NCI-H128 (cell line): ENCODE measurements around the gene SPACA7.
A peak's percentile ranks its signal among the peaks of the same experiment; 100 is the strongest.

ENCODE experiments used
- DNase-seq: peaks from one replicate; lab custom pipeline; 2025; ENCODE audit not compliant: unreplicated experiment; lab: John Stamatoyannopoulos, UW

Gene SPACA7, protein sequence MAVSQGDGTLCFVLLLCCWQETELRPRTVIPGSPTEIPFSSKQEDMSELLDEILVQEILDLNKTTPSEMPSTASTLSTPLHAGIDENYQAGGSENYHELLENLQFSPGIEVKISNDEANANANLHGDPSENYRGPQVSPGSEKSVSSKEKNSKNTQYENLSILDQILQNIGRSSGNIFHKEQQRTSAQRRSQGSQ

DNA sequence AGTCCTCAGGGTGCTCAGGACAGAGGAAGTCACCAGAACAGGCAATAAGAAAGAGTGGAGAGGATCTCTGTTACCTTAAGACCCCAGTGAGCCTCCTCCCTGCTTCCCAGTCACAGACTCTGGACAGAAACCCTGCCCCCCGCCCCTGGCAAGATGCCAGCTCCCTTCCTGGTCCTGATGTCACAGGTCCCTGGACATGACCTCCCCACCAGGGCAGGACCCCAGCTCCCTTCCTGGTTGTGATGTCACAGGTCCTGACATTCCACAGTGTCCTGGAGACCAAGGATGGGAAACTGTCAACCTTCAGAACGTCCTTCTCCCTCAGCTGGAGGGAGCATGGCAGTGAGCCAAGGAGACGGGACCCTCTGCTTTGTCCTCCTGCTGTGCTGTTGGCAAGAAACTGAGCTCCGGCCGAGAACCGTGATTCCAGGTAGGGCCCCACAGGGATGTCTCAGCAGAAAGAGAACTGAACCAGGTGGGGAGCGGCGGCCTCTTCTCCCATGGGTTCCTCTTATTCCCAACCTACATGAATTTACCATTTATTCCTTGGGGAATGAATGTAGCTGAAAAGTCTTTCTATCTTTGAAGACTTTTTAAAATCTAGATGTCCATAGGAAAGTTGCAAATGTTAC is at the start of gene SPACA7:
Gene SPACA7 (plus strand): TSS at position 306 of the 632 bp plus-strand sequence. CDS start 31 bp downstream, at position 337.
- DNase-seq: no peak

DNA sequence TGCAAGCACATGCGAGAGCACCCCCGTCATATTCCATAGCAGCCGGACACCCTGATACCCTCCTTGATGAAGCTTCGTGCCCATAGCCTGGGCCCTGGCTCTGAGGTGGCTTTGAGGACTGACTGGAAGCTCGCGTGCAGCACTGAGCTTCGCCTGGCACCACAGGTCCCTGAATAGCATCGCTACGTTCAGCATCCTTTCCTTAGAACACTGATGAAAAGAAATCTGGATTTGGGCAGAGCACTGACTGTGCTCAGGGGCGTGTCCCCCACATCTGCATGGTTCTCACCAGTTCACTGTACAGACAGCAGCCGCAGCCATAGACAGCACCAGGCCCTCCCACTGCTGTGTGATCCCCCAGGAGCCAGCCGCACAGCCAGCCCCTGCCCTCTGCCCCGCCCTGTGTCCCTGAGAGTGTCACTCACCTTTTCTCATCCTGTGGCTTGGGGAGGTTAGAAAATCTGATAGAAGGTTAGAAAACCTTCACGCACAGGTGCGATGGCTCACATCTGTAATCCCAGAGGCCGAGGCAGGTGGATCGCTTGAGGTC is 49.3 kb upstream of the SPACA7 start:
- DNase-seq: no peak

DNA sequence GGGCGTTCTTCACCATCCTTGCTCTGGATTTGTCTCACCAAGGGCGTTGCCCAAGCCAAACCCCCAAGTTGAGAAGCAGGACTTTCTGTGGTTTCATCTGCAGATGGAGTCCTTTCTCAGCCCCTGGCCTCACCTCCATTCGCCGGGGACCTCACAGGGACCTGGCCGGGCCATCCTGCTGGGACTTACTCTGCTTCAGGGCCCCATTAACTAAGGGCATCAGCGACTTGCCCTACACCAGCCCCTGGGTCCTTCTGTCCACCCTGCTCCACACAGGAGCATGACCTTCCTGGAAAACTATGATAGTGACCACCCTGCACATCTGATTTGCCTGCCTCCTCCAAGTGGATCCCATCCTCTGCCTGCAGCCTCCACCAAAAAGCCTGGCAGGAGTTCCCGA is 47.2 kb upstream of the SPACA7 start:
- no peak for DNase-seq

- no peak for DNase-seq
Measured at GRCh38 chr13:112329376-112329775, 46.8 kb upstream of the SPACA7 start.

DNA sequence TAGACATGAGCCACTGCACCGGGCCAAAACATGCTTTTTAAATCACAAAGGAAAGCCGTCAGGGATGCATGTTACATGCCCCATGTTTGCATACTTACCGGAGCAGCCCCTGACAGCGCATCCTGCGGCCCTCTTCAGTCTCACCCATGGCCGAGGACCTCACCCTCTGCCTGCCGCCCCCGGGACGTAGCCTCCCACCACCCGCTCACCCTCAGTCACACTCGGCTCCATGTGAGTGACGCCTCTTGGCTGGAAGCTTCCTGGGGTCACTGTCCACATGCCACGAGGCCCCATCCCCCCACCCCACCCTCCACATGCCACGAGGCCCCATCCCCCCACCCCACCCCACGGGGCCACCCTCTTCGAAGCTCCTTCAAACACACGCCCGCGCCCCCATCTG is 46.1 kb upstream of the SPACA7 start:
- DNase-seq: no peak

- no peak for DNase-seq
Measured at GRCh38 chr13:112330479-112331381, 45.4 kb upstream of the SPACA7 start.

- no peak for DNase-seq
Measured at GRCh38 chr13:112331675-112332074, 44.5 kb upstream of the SPACA7 start.

DNA sequence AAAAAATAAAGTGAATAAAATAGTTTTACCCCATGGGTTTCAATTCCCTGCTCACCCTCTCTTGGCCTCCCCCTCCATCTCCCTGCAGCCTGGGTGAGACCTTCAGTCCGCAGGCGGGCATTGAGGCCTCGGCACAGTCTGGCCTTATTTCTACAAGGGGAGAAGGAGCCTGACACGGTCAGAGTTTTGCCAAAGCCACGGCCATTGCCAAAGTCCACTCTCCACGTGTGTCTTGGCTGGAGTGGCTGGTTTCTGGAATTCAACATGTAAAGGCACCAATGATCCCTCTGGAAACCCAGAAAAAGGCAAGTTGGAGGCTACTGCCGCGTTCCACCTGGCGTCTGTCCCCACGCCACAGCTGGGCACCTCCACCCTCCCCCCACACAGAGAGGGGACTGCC is 43.4 kb upstream of the SPACA7 start:
- no peak for DNase-seq

- DNase-seq: no peak
Measured at GRCh38 chr13:112333756-112334543, 42.2 kb upstream of the SPACA7 start.

GRCh38 chr13:112335135-112335534 is 41.0 kb upstream of the SPACA7 start:
- no peak for DNase-seq

DNA sequence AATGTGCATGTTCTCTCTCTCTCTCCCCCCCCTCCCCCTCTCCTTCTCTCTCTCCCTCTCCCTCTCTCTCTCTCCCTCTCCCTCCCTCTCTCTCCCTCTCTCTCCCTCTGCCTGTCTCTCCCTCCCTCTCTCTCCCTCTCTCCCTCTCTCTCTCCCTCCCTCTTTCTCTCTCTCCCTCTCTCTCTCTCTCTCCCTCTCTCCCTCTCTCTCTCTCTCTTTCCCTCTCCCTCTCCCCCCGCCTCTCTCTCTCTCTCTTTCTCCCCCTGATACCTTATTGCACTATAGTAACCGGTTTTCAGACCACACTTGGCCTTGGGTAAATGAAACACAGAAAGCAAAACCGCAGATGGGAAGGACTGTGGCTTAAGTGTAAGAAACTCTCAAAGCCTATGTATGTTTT is 34.7 kb upstream of the SPACA7 start:
- DNase-seq: no peak

GRCh38 chr13:112341976-112342735 is 34.0 kb upstream of the SPACA7 start:
- DNase-seq: no peak

DNA sequence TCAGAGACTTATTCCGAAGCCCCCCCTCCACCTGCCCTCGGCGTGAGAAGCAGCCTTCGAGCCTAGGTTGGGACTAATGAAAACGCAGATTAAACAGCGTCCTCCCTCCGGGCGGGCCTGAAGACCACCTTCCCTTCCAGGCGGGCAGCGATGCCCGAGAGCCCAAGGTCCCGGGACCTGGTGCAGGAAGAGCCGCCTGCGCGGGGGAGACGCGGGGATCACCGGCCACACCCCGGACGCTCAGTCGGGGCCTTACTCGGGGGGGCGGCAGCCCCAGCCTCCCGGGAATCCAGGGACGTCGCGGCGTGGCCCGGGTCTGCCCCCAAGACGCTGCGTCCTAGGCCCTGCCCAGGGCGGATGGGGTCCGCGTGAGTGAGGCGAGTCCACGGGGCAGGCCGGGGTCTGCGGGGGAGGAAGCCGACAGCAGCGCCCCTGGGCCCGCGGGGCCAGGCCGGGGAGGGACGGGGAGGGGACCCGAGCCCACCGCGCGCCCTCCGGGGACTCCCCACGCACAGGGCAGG is 33.3 kb upstream of the SPACA7 start:
- DNase-seq: no peak

- no peak for DNase-seq
Measured at GRCh38 chr13:112343591-112343990, 32.6 kb upstream of the SPACA7 start.

DNA sequence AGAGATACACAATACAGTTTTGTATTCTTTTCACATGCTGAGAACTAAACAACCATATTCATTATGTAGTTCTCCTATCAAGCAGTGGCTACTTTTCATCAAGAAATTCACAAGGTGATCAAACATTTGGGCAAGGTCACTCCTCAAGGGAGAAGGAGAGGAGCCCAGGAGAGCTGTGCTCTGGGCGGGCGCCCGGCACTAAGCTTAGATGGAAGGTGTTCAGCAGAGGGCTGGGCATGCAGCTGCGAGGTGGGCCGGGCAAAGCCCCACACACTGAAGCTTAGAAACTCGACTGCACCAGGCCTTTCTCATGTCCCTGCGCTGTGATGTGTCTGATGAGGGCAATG is 30.4 kb upstream of the SPACA7 start:
- DNase-seq: no peak

DNA sequence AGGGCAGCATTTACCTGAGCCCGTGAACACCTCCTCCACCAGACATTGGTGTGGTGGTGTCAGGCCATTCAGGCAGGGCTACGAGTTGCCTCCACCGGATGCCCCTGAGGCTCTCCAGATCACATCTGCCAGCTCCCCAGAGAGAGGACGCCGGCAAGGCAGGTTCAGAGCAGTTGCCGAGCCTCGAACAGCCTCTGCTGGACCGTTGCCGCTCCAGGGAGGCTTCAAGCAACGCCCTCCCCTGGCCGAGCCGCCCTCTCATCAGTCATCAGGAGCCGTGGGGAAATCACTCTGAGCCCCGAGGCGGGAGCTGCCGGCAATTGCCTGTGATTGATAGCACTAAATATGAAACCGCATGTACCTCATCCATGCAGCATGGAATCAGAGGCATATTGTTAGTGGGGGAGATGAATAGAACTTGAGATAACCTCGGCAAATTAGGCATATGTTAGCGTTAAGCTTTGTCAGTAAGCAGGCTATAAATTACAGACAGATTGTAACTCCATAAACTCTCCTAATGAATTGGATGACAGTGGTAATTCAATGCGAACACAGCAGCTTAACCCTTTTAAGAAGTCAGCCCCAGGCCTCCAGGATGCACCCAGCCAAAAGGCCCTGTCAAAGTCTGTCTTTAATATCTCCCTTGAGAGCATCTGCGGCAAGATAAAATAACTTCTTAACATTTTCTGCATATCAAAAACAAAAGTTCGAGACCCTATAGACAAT is 29.8 kb upstream of the SPACA7 start:
- peak; percentile 80 for DNase-seq

- DNase-seq: no peak
Measured at GRCh38 chr13:112346899-112347229, 29.3 kb upstream of the SPACA7 start.

- no peak for DNase-seq
Measured at GRCh38 chr13:112347986-112348385, 28.2 kb upstream of the SPACA7 start.

- DNase-seq: no peak
Measured at GRCh38 chr13:112348642-112349345, 27.4 kb upstream of the SPACA7 start.
